ENCODE results near the gene COL19A1. TPM values are rescaled to one million over a fixed set of nuclear protein-coding genes. Genes with fewer than 3 reads are reported as not detected.

COL19A1 gene
- total RNA-seq, 4 donors from 2014 or later = 0.19 TPM; not detected in 3

DNA sequence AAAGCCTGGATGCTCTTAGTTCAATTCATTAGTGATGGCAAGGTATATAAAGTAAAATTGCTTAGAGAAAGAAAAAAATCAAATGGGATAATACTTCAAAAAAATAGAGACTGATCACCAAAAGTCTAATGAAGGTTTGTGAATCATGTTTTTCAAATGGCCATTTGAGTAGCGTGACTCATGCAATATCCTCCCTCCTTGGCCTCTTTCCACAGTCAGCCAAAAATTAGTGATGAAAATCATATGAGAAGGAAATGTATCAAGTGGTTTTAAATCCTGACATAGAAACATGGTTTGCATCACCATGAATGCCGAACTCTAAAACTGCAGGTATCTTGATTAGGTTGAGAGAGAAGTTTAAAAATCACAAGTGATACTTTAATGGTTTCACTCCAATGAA lies 1.2 kb upstream of the COL19A1 start:
- 41 to 62% methylated on average over 2 of the region's 2 CpGs for WGBS, 2 donors
- Histone ChIP-seq H3K27ac (no peak overlapping the region), H3K36me3 (no peaks in the 10 kb centered on the region), H3K4me1 (peaks cover 7 to 29% (median 10%) of the 10 kb centered on the region in 3 donors), H3K4me3 (no peak overlapping the region), H3K27me3 (peaks cover 0 to 43% (median 0%) of the 10 kb centered on the region in 4 donors), H3K9me3 (no peaks in the 10 kb centered on the region)
- no peak for DNase-seq
- intact Hi-C loops (cut with DNase I) = no loop called here
- TF ChIP-seq, protein P1, sequence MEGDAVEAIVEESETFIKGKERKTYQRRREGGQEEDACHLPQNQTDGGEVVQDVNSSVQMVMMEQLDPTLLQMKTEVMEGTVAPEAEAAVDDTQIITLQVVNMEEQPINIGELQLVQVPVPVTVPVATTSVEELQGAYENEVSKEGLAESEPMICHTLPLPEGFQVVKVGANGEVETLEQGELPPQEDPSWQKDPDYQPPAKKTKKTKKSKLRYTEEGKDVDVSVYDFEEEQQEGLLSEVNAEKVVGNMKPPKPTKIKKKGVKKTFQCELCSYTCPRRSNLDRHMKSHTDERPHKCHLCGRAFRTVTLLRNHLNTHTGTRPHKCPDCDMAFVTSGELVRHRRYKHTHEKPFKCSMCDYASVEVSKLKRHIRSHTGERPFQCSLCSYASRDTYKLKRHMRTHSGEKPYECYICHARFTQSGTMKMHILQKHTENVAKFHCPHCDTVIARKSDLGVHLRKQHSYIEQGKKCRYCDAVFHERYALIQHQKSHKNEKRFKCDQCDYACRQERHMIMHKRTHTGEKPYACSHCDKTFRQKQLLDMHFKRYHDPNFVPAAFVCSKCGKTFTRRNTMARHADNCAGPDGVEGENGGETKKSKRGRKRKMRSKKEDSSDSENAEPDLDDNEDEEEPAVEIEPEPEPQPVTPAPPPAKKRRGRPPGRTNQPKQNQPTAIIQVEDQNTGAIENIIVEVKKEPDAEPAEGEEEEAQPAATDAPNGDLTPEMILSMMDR (IDR thresholded peaks at IDR 0.05) = no peak
- TF ChIP-seq POLR2A (IDR thresholded peaks at IDR 0.05) = no peak

DNA sequence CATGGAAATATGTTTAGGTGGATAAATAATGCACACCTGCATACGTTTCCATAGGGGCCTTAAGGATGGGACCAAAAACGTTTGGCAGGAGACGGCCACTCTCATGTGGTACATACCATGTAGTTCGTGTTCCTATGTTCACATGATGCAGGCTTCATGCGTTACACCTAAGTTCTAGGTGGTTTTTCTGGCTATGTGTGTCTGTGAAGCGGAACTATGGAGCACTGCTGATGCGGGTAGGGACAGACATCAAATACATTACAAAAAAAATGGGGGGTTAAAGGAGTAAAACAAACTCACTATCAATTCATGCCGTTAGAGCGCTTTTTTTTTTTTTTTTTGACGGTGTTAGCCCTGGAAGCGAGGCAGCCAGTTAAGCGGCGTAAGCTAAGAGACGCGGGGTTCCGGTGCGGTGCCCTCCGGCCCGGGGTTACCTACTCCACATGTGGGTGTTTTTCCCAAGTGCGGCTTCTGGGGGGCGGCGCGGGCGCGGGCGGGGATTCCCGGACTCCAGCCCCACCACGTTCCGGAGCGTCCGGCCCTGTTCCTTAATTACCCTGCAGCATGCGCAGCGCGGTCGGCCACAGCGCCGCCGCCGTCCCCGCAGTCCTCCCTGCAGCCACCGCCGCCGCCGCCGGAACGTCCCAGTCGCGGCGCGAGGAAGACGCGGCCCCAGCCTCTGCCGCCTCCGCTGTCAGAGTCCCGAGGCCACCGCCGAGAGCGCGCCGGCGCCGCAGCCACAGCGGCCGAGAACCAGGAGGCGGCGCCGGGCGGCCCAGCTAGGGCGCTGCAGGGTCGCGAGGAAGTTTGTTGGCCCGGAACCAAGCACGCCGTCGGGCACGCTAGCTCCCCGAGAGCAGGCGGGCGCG lies 648 bp downstream of the COL19A1 start:
- DNase-seq = no peak
- Histone ChIP-seq H3K4me3 (peak overlapping the region; percentile 47 to 77 (median 54)), H3K27me3 (peaks cover 0 to 43% (median 0%) of the 10 kb centered on the region in 4 donors), H3K36me3 (no peaks in the 10 kb centered on the region), H3K4me1 (peaks cover 7 to 29% (median 10%) of the 10 kb centered on the region in 3 donors), H3K27ac (peak overlapping the region in 3 of 4 donors; percentile 35 to 59 (median 44)), H3K9me3 (no peaks in the 10 kb centered on the region)
- intact Hi-C loops (cut with DNase I) = no loop called here
- WGBS, 2 donors = 0 to 1% methylated on average over 10 to 17 of the region's 80 CpGs
- TF ChIP-seq, protein P1 (IDR thresholded peaks at IDR 0.05) = peak in 1 of 6 experiments; percentile 25
- TF ChIP-seq POLR2A (IDR thresholded peaks at IDR 0.05) = peak in 1 of 4 donors; percentile 8

DNA sequence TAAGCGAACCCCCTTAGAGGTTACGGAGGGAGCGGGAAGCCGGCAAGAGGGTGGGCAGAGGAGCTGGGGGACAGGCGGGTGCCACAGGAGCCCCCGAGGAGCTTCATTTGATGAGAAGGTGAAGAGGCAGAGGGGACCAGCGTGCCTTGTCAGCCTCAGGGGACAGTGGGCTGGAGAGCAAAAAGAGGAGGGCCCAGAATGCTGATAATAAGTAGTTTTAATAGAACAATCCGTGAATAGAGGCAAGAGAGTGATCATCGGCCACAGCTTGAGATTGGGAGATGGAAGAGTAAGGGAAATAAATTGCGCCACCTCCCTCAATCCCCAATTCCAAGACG lies 1.3 kb downstream of the COL19A1 start:
- WGBS, 2 donors = 6 to 19% methylated on average over 8 to 9 of the region's 11 CpGs
- Histone ChIP-seq H3K36me3 (no peaks in the 10 kb centered on the region), H3K27ac (peak overlapping the region in 3 of 4 donors; percentile 32 to 59 (median 44)), H3K27me3 (peaks cover 0 to 43% (median 0%) of the 10 kb centered on the region in 4 donors), H3K9me3 (no peaks in the 10 kb centered on the region), H3K4me3 (peak overlapping the region; percentile 47 to 77 (median 54)), H3K4me1 (peaks cover 7 to 29% (median 10%) of the 10 kb centered on the region in 3 donors)
- intact Hi-C loops (cut with DNase I) = no loop called here
- DNase-seq = no peak
- peak in 1 of 4 donors; percentile 4 for TF ChIP-seq POLR2A (IDR thresholded peaks at IDR 0.05)
- TF ChIP-seq, protein P1 (IDR thresholded peaks at IDR 0.05) = no peak

DNA sequence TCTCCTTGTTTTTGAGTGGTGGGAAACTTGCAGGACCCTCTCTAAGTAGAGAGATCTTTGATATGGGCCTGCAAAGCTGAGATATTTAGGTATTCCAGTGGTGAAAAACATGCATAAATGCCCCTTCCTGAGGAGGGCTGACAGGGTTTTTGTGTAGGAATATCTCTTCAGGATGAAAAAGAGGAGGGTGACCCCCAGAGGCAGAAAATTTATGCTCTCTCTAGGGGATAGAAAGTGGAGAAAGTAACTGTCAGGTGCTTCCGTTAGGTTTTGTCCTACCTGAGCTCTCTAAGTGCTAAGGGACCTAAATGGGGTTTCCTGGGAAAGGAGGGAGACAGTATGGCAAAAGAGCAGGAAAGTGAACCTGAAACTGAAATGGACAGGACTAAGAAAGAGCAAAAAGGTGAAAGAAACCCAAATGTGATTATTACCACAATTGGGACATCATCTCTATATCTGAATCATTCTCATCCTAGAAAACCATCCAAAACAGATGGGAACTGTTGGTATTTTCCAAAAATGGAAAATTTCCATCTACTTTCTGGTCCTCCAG lies 2.0 kb downstream of the COL19A1 start:
- WGBS, 2 donors = 82 to 100% methylated on average over 1 of the region's 1 CpG
- intact Hi-C loops (cut with DNase I) = no loop called here
- H3K9me3 ChIP-seq = no peaks in the 10 kb centered on the region
- no peaks in the 10 kb centered on the region for H3K36me3 ChIP-seq
- H3K4me1 ChIP-seq = peaks cover 7 to 29% (median 10%) of the 10 kb centered on the region in 3 donors
- DNase-seq = no peak
- no peak overlapping the region for H3K4me3 ChIP-seq
- H3K27me3 ChIP-seq = peaks cover 0 to 43% (median 0%) of the 10 kb centered on the region in 4 donors
- H3K27ac ChIP-seq = no peak overlapping the region
- TF ChIP-seq, protein P1 (IDR thresholded peaks at IDR 0.05) = no peak
- no peak for TF ChIP-seq POLR2A (IDR thresholded peaks at IDR 0.05)

DNA sequence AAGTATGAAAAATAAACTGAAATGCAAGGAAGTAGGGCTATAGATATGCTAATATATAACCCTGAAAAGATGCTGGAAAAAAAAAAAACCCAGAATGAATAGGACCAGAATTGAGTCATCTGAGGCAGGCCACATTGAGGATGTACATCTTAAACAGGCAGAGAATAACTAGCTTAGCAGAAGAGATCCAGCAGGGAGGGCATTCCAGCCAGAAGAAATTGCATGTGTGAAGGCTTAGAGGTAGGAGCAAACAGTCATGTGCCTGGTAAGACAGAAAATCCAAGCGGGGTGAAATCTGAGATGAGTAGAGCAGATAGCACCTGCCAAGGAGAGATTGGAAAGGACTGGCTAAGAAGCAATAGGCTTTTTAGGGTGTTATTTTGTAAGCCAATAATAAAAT lies 2.6 kb downstream of the COL19A1 start:
- H3K9me3 ChIP-seq = no peaks in the 10 kb centered on the region
- DNase-seq = no peak
- H3K27ac ChIP-seq = no peak overlapping the region
- H3K27me3 ChIP-seq = peaks cover 0 to 43% (median 0%) of the 10 kb centered on the region in 4 donors
- H3K36me3 ChIP-seq = no peaks in the 10 kb centered on the region
- intact Hi-C loops (cut with DNase I) = no loop called here
- TF ChIP-seq POLR2A (IDR thresholded peaks at IDR 0.05) = no peak
- TF ChIP-seq, protein P1 (IDR thresholded peaks at IDR 0.05) = no peak
- no peak overlapping the region for H3K4me3 ChIP-seq
- WGBS, 2 donors = 92 to 97% methylated on average over 1 of the region's 1 CpG
- peaks cover 7 to 29% (median 10%) of the 10 kb centered on the region in 3 donors for H3K4me1 ChIP-seq
